ENCODE results near the gene PIP5KL1.

Gene PIP5KL1

GRCh38 chr9:127947841-127948710 is 17.5 kb upstream of the PIP5KL1 start:
- DNase-seq, result no peak

- no peak for DNase-seq
Measured at GRCh38 chr9:127946728-127947127, 16.2 kb upstream of the PIP5KL1 start.

- DNase-seq, result no peak
Measured at GRCh38 chr9:127945942-127946341, 15.4 kb upstream of the PIP5KL1 start.

GRCh38 chr9:127945338-127945737 is 14.8 kb upstream of the PIP5KL1 start:
- DNase-seq, result no peak

- no peak for DNase-seq
Measured at GRCh38 chr9:127944586-127945218, 14.1 kb upstream of the PIP5KL1 start.

- DNase-seq, result peak; percentile 88
Measured at GRCh38 chr9:127943731-127944144, 13.2 kb upstream of the PIP5KL1 start.

GRCh38 chr9:127943011-127943662 is 12.6 kb upstream of the PIP5KL1 start:
- no peak for DNase-seq

- peak; percentile 80 for DNase-seq
Measured at GRCh38 chr9:127942216-127943010, 11.8 kb upstream of the PIP5KL1 start.

- DNase-seq, result no peak
Measured at GRCh38 chr9:127941961-127942215, 11.3 kb upstream of the PIP5KL1 start.

- no peak for DNase-seq
Measured at GRCh38 chr9:127941062-127941960, 10.7 kb upstream of the PIP5KL1 start.

GRCh38 chr9:127940593-127940992 is 10.0 kb upstream of the PIP5KL1 start:
- no peak for DNase-seq

GRCh38 chr9:127938298-127938690 is 7.7 kb upstream of the PIP5KL1 start:
- DNase-seq, result no peak

GRCh38 chr9:127937388-127938297 is 7.1 kb upstream of the PIP5KL1 start, which contains the start of gene DPM2:
Gene DPM2, minus strand, starts transcription at chr9:127937854. Its CDS starts 34 bp downstream, at chr9:127937820.
- peak; percentile 96 for DNase-seq

GRCh38 chr9:127937056-127937387 is 6.4 kb upstream of the PIP5KL1 start:
- no peak for DNase-seq

- DNase-seq, result no peak
Measured at GRCh38 chr9:127936347-127936852, 5.8 kb upstream of the PIP5KL1 start.

- no peak for DNase-seq
Measured at GRCh38 chr9:127935765-127936221, 5.2 kb upstream of the PIP5KL1 start.

- no peak for DNase-seq
Measured at GRCh38 chr9:127934986-127935385, 4.4 kb upstream of the PIP5KL1 start.

GRCh38 chr9:127934248-127934647 is 3.7 kb upstream of the PIP5KL1 start:
- DNase-seq, result no peak

GRCh38 chr9:127931092-127931881 is 710 bp upstream of the PIP5KL1 start:
- DNase-seq, result no peak

- DNase-seq, result no peak
Measured at GRCh38 chr9:127929625-127929979, 975 bp downstream of the PIP5KL1 start.

Measured in 8988T (cell line).